Measurements from ENCODE around the gene SPHK2.
"Not testable (repeated sequence)": the region's sequence is repeated elsewhere in the genome, so short reads cannot be mapped to it uniquely, and the experiment has no call there.

DNA sequence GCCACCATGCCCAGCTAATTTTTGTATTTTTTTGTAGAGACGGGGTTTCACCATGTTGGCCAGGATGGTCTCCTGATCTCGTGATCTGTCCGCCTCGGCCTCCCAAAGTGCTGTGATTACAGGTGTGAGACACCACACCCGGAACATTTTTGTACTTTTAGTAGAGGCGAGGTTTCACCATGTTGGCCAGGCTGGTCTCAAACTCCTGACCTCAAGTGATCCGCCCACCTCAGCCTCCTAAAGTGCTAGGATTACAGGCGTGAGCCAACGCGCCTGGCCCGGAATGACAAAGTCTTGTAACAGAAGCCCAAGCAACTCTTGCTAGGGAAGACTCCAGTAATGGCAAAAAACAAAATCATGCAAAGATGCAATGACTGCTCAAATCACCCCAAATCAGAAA lies 13.0 kb downstream of the SPHK2 start:
- TF ChIP-seq ELF1 (IDR thresholded peaks at IDR 0.05); POLR2AphosphoS5 (IDR thresholded peaks at IDR 0.05; ENCODE audit: low read depth, low read length); EZH2phosphoT487 (IDR thresholded peaks at IDR 0.05; ENCODE audit: borderline replicate concordance, low read depth); TAF1 (IDR thresholded peaks at IDR 0.05; ENCODE audit: borderline replicate concordance, low read depth, low read length); EP300 (IDR thresholded peaks at IDR 0.05; ENCODE audit: borderline replicate concordance in 1 of 2, low read depth in 1 of 2, low read length in 1 of 2); YY1 (IDR thresholded peaks at IDR 0.05; ENCODE audit: low read depth); RAD21 (IDR thresholded peaks at IDR 0.05; ENCODE audit: low read length); SMC3 (IDR thresholded peaks at IDR 0.05; ENCODE audit: low read depth, low read length); RXRA (IDR thresholded peaks at IDR 0.05; ENCODE audit: borderline replicate concordance, low read depth); SIN3A (IDR thresholded peaks at IDR 0.05; ENCODE audit: borderline replicate concordance, low read depth, low read length); JUND (IDR thresholded peaks at IDR 0.05): not testable (repeated sequence)
- TF ChIP-seq, protein P1, sequence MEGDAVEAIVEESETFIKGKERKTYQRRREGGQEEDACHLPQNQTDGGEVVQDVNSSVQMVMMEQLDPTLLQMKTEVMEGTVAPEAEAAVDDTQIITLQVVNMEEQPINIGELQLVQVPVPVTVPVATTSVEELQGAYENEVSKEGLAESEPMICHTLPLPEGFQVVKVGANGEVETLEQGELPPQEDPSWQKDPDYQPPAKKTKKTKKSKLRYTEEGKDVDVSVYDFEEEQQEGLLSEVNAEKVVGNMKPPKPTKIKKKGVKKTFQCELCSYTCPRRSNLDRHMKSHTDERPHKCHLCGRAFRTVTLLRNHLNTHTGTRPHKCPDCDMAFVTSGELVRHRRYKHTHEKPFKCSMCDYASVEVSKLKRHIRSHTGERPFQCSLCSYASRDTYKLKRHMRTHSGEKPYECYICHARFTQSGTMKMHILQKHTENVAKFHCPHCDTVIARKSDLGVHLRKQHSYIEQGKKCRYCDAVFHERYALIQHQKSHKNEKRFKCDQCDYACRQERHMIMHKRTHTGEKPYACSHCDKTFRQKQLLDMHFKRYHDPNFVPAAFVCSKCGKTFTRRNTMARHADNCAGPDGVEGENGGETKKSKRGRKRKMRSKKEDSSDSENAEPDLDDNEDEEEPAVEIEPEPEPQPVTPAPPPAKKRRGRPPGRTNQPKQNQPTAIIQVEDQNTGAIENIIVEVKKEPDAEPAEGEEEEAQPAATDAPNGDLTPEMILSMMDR (IDR thresholded peaks at IDR 0.05) = not testable (repeated sequence)
- TF ChIP-seq, protein P2, sequence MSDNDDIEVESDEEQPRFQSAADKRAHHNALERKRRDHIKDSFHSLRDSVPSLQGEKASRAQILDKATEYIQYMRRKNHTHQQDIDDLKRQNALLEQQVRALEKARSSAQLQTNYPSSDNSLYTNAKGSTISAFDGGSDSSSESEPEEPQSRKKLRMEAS (IDR thresholded peaks at IDR 0.05; ENCODE audit: low read depth) = not testable (repeated sequence)

All from SK-N-SH (cell line).